Tibial nerve (tissue), 4 donors: ENCODE results near the gene KLC4. TPM values are rescaled to one million over a fixed set of nuclear protein-coding genes. Genes with fewer than 3 reads are reported as not detected.

Experiments used
- DNase-seq, 2 donors: peaks; one replicate each; pipeline ENCODE4 v3.0.0-alpha.2; 2019; ENCODE audit warnings: low spot score in 2 of 2
- H3K27ac ChIP-seq, 4 donors: fragments of 200-600 bp; sonication (generic) in 3 of 4; one replicate each; pipeline ENCODE4 v1.5.1; 2017 to 2019; ENCODE audit warnings: mild to moderate bottlenecking in 1 of 4
- H3K27me3 ChIP-seq, 2 donors: fragments of 200-600 bp; sonication (generic) in 1 of 2; one replicate each; pipeline versions ENCODE4 v1.5.1 to v1.6.0; 2017 to 2019
- H3K36me3 ChIP-seq, 3 donors: fragments of 200-600 bp; sonication (generic); one replicate each; pipeline ENCODE4 v1.5.1; 2018 to 2019
- H3K4me1 ChIP-seq, 4 donors: fragments of 200-600 bp; sonication (generic) in 3 of 4; one replicate each; pipeline ENCODE4 v1.5.1; 2017 to 2019
- H3K4me3 ChIP-seq, 4 donors: fragments of 200-600 bp; sonication (generic) in 3 of 4; one replicate each; pipeline ENCODE4 v1.5.1; 2017 to 2019; ENCODE audit warnings: mild to moderate bottlenecking in 1 of 4, moderate library complexity in 1 of 4
- H3K9me3 ChIP-seq, 4 donors: fragments of 200-600 bp; sonication (generic) in 3 of 4; one replicate each; pipeline ENCODE4 v1.5.1; 2017 to 2019
- CTCF ChIP-seq, 5 experiments: fragments of 200-600 bp in 3 of 5; fragments of 450-650 bp in 2 of 5; sonication (generic) in 3 of 5; IDR thresholded peaks; one replicate each; pipeline ENCODE4 v1.5.1; 2016 to 2019; ENCODE audit warnings: antibody characterized with exemption in 5 of 5, mild to moderate bottlenecking in 3 of 5, moderate library complexity in 2 of 5
- EP300 ChIP-seq, 2 donors: sonication (generic); formaldehyde crosslinking; IDR thresholded peaks; one replicate each; pipeline ENCODE4 v1.6.1; 2017; ENCODE audit warnings: antibody characterized with exemption in 2 of 2, mild to moderate bottlenecking in 1 of 2
- POLR2A ChIP-seq, 2 donors: fragments of 450-650 bp; IDR thresholded peaks; one replicate each; pipeline ENCODE4 v1.6.1; 2017; ENCODE audit warnings: antibody characterized with exemption in 2 of 2, mild to moderate bottlenecking in 2 of 2, moderate library complexity in 2 of 2
- WGBS, 2 donors: methylation state at CpG; one replicate each; pipeline ENCODE4 v1.1.5; 2018; 5-methylcytosine and 5-hydroxymethylcytosine counted together
- total RNA-seq, 4 donors: library from RNA; depleted of rRNA; stranded (reverse); fragments of >200 nt; gene quantifications; one replicate each; pipeline ENCODE4 v1.1.0, GENCODE V29; 2016

KLC4 gene
- total RNA-seq, 4 donors from 2014 or later, result 21.6 to 32.9 (median 23.8) TPM

GRCh38 chr6:43026365-43026764, 33.1 kb upstream of the KLC4 start:
- WGBS, 2 donors, result 88 to 95% methylated on average over 5 of the region's 5 CpGs
- H3K36me3 ChIP-seq, result peaks cover 9 to 67% (median 35%) of the 10 kb centered on the region in 3 donors

GRCh38 chr6:43029120-43029519, 30.3 kb upstream of the KLC4 start:
- H3K27ac ChIP-seq, result no peak overlapping the region
- H3K4me1 ChIP-seq, result peaks cover 0 to 3% (median 0%) of the 10 kb centered on the region in 4 donors
- WGBS, 2 donors, result 87 to 89% methylated on average over 9 of the region's 9 CpGs
- no peaks in the 10 kb centered on the region for H3K27me3 ChIP-seq
- H3K4me3 ChIP-seq, result no peak overlapping the region
- H3K36me3 ChIP-seq, result peaks cover 9 to 95% (median 35%) of the 10 kb centered on the region in 3 donors
- no peaks in the 10 kb centered on the region for H3K9me3 ChIP-seq
- no peak for TF ChIP-seq EP300 (IDR thresholded peaks at IDR 0.05)
- TF ChIP-seq CTCF (IDR thresholded peaks at IDR 0.05), result no peak
- TF ChIP-seq POLR2A (IDR thresholded peaks at IDR 0.05), result no peak
- no peak for DNase-seq

More at GRCh38 chr6:43026365-43026764, 33.1 kb upstream of the KLC4 start:
- no peak for DNase-seq
- Histone ChIP-seq H3K4me1 (peaks cover 0 to 25% (median 7%) of the 10 kb centered on the region in 4 donors), H3K9me3 (no peaks in the 10 kb centered on the region), H3K27me3 (no peaks in the 10 kb centered on the region), H3K4me3 (no peak overlapping the region), H3K27ac (no peak overlapping the region)
- TF ChIP-seq EP300 (IDR thresholded peaks at IDR 0.05) (no peak), POLR2A (IDR thresholded peaks at IDR 0.05) (no peak), CTCF (IDR thresholded peaks at IDR 0.05) (no peak)

- Histone ChIP-seq H3K27me3 (no peaks in the 10 kb centered on the region), H3K9me3 (no peaks in the 10 kb centered on the region), H3K4me3 (no peak overlapping the region), H3K27ac (no peak overlapping the region), H3K36me3 (peaks cover 3 to 100% (median 21%) of the 10 kb centered on the region in 3 donors), H3K4me1 (no peaks in the 10 kb centered on the region)
- no peak for DNase-seq
- TF ChIP-seq POLR2A (IDR thresholded peaks at IDR 0.05), result no peak
- no peak for TF ChIP-seq EP300 (IDR thresholded peaks at IDR 0.05)
- TF ChIP-seq CTCF (IDR thresholded peaks at IDR 0.05), result no peak
- WGBS, 2 donors, result 88 to 93% methylated on average over 4 of the region's 4 CpGs
These were observed 27.1 kb upstream of the KLC4 start for GRCh38 chr6:43032326-43032725.

- Histone ChIP-seq H3K36me3 (peaks cover 0 to 100% (median 25%) of the 10 kb centered on the region in 3 donors), H3K27ac (no peak overlapping the region), H3K4me3 (no peak overlapping the region), H3K9me3 (no peaks in the 10 kb centered on the region), H3K27me3 (no peaks in the 10 kb centered on the region), H3K4me1 (no peaks in the 10 kb centered on the region)
- 85% methylated on average over 2 of the region's 2 CpGs for WGBS, 2 donors
- DNase-seq, result no peak
- no peak for TF ChIP-seq EP300 (IDR thresholded peaks at IDR 0.05)
- no peak for TF ChIP-seq CTCF (IDR thresholded peaks at IDR 0.05)
- TF ChIP-seq POLR2A (IDR thresholded peaks at IDR 0.05), result no peak
These were observed 25.8 kb upstream of the KLC4 start for GRCh38 chr6:43033496-43034189.

- H3K9me3 ChIP-seq, result no peaks in the 10 kb centered on the region
- H3K4me1 ChIP-seq, result no peaks in the 10 kb centered on the region
- no peaks in the 10 kb centered on the region for H3K27me3 ChIP-seq
- H3K36me3 ChIP-seq, result peaks cover 0 to 100% (median 20%) of the 10 kb centered on the region in 3 donors
- DNase-seq, result no peak
- 74 to 84% methylated on average over 2 of the region's 2 CpGs for WGBS, 2 donors
- TF ChIP-seq CTCF (IDR thresholded peaks at IDR 0.05) (no peak), EP300 (IDR thresholded peaks at IDR 0.05) (no peak), POLR2A (IDR thresholded peaks at IDR 0.05) (no peak)
- no peak overlapping the region for H3K4me3 ChIP-seq
- no peak overlapping the region for H3K27ac ChIP-seq
These were observed 25.3 kb upstream of the KLC4 start for GRCh38 chr6:43034190-43034525.
